B cell (primary cell): ENCODE measurements around the gene USH1C. TPM values are rescaled to one million over a fixed set of nuclear protein-coding genes. Genes with fewer than 3 reads are reported as not detected.

Source experiments
- ATAC-seq: fragments of 200-7000 bp; cut with Tn5 transposase; one replicate; pipeline ENCODE4 v1.10.0; 2021; ENCODE audit warnings: low read depth, mild to moderate bottlenecking, moderate number of reproducible peaks, moderate library complexity
- CTCF ChIA-PET: fragments of 350-600 bp; sonication (Branson Sonifier 250); formaldehyde crosslinking; loops from one replicate; lab custom pipeline; 2021; ENCODE audit warnings: antibody characterized with exemption, inconsistent platforms; lab: Charles Lee
- POLR2A ChIA-PET: fragments of 350-600 bp; sonication (Branson Sonifier 250); formaldehyde crosslinking; loops from one replicate; lab custom pipeline; 2021; ENCODE audit warnings: antibody characterized with exemption; lab: Charles Lee
- DNase-seq: peaks from one replicate; pipeline ENCODE4 v3.0.0; 2013
- H2AFZ ChIP-seq: 2 replicates; pipeline ENCODE4 v1.6.1; 2012; ENCODE audit warnings: mild to moderate bottlenecking, low read depth, low read length; ENCODE audit not compliant: insufficient read depth, poor library complexity, severe bottlenecking
- H3K27ac ChIP-seq, 2 donors: 1 replicate in 1 of 2; 2 replicates in 1 of 2; pipeline ENCODE4 v1.5.1; 2012 to 2013; ENCODE audit warnings: low read length in 2 of 2, mild to moderate bottlenecking in 2 of 2, moderate library complexity in 1 of 2
- H3K27me3 ChIP-seq, 4 experiments: fragments of 200-600 bp in 1 of 4; sonication (generic) in 1 of 4; replicated peaks in 1 of 4; 1 replicate in 2 of 4; 2 replicates in 2 of 4; pipeline versions ENCODE4 v1.6.1 to v1.7.0; 2013 to 2016; ENCODE audit warnings: low read length in 3 of 4, mild to moderate bottlenecking in 2 of 4, mixed read lengths in 1 of 4, moderate library complexity in 1 of 4; ENCODE audit not compliant: insufficient read depth in 4 of 4, control insufficient read depth in 3 of 4; ENCODE audit errors: control extremely low read depth in 1 of 4
- H3K36me3 ChIP-seq, 2 experiments: replicated peaks in 1 of 2; 1 replicate in 1 of 2; 2 replicates in 1 of 2; pipeline versions ENCODE4 v1.6.1 to v1.7.1; 2013; ENCODE audit warnings: low read length in 1 of 2; ENCODE audit not compliant: insufficient read depth in 2 of 2, control insufficient read depth in 1 of 2; ENCODE audit errors: control extremely low read depth in 1 of 2, extremely low read depth in 1 of 2
- H3K4me1 ChIP-seq, 2 donors: fragments of 200-600 bp in 1 of 2; sonication (generic) in 1 of 2; 1 replicate in 1 of 2; 2 replicates in 1 of 2; pipeline versions ENCODE4 v1.5.1 to v1.6.1; 2013 to 2017; ENCODE audit warnings: low read length in 2 of 2; ENCODE audit not compliant: control insufficient read depth in 2 of 2, insufficient read depth in 2 of 2
- H3K4me2 ChIP-seq: replicated peaks from 2 replicates; pipeline ENCODE3; 2012; ENCODE audit warnings: mild to moderate bottlenecking, low read depth, low read length; ENCODE audit not compliant: poor library complexity, severe bottlenecking
- H3K4me3 ChIP-seq, 5 experiments: fragments of 200-600 bp in 1 of 5; sonication (generic) in 1 of 5; 1 replicate in 3 of 5; 2 replicates in 2 of 5; pipeline versions ENCODE4 v1.5.1 to v1.7.0; 2011 to 2016; ENCODE audit warnings: low read length in 4 of 5, mild to moderate bottlenecking in 4 of 5, low read depth in 2 of 5, control low read depth in 1 of 5, moderate library complexity in 1 of 5; ENCODE audit not compliant: insufficient read depth in 1 of 5; ENCODE audit errors: control extremely low read depth in 1 of 5, extremely low read depth in 1 of 5
- H3K79me2 ChIP-seq: fragments of 200-600 bp; sonication (generic); one replicate; pipeline ENCODE4 v1.6.0; 2016; ENCODE audit warnings: low read length; ENCODE audit not compliant: control insufficient read depth, insufficient read depth
- H3K9ac ChIP-seq: fragments of 200-600 bp; sonication (generic); 2 replicates; pipeline ENCODE4 v1.6.1; 2017; ENCODE audit warnings: mild to moderate bottlenecking, low read length, moderate library complexity
- H3K9me3 ChIP-seq, 3 donors: one replicate each; pipeline versions ENCODE4 v1.6.1 to v1.7.1; 2013; ENCODE audit warnings: low read length in 2 of 3; ENCODE audit not compliant: control insufficient read depth in 2 of 3, insufficient read depth in 1 of 3; ENCODE audit errors: control extremely low read depth in 1 of 3
- H4K20me1 ChIP-seq: 2 replicates; pipeline ENCODE4 v1.6.0; 2012; ENCODE audit warnings: mild to moderate bottlenecking, low read length; ENCODE audit not compliant: insufficient read depth, control insufficient read depth, poor library complexity, severe bottlenecking
- H3K27ac Mint-ChIP-seq: one replicate; pipeline ENCODE4 v1.8.0; 2021; ENCODE audit warnings: mixed read lengths
- H3K27me3 Mint-ChIP-seq: one replicate; pipeline ENCODE4 v1.8.0; 2021; ENCODE audit warnings: mixed read lengths
- H3K4me1 Mint-ChIP-seq: one replicate; pipeline ENCODE4 v1.8.0; 2021; ENCODE audit warnings: mixed read lengths
- H3K4me3 Mint-ChIP-seq: one replicate; pipeline ENCODE4 v1.8.0; 2021; ENCODE audit warnings: mixed read lengths
- H3K9me3 Mint-ChIP-seq: one replicate; pipeline ENCODE4 v1.8.0; 2022; ENCODE audit warnings: mixed read lengths; ENCODE audit not compliant: insufficient read depth
- EZH2 ChIP-seq: IDR thresholded peaks from 2 replicates; pipeline ENCODE4 v1.6.1; 2012; ENCODE audit warnings: borderline replicate concordance, low read depth, mild to moderate bottlenecking, moderate library complexity, low read length; ENCODE audit not compliant: insufficient read depth, poor library complexity, severe bottlenecking
- WGBS: methylation state at CpG from one replicate; pipeline ENCODE4 v1.1.5; 2013; ENCODE audit warnings: missing lambda C conversion rate; ENCODE audit not compliant: insufficient coverage; 5-methylcytosine and 5-hydroxymethylcytosine counted together
- intact Hi-C: fragments of 100-400 bp; cut with micrococcal nuclease; formaldehyde crosslinking; loops from one replicate; pipeline ENCODE4 v1.10.0; 2022
- polyA plus RNA-seq: library from polyadenylated mRNA; depleted of rRNA; stranded (reverse); fragments of >200 nt; gene quantifications from 2 replicates; pipeline ENCODE4 v1.2.3, GENCODE V29; 2012
- total RNA-seq, 2 donors: library from RNA; stranded (reverse); fragments of 120-200 nt in 1 of 2; gene quantifications; 1 replicate in 1 of 2; 2 replicates in 1 of 2; pipeline versions ENCODE4 v1.2.3 to v1.2.4, GENCODE V29; 2013 to 2022
- TF ChIP-seq, protein P1 (sequence below): fragments of 200-600 bp; IDR thresholded peaks from one replicate; pipeline ENCODE4 v1.8.0; 2022; ENCODE audit warnings: antibody characterized with exemption, mild to moderate bottlenecking

USH1C gene
- total and polyA plus RNA-seq, 2 donors (not counting 1 experiment from before 2014, with no cell fraction given), result not detected

DNA sequence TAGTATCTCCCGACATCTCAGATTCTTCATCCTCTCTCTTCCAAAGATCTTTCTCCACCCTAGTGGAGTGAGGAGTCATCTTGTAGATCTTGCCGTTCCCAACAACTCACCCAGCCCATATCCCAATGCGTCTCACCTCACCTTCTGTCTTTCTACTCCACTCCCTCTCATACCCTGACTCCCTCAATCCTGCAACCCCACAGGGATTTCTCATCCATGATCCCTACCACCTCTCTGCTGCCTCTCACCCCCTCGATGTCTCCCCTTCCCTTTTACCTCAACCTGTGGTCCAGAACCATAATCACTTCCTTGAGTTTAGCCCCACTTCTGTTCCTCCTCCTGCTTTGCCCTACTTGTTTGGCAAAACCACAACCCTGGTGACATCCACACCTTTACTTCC, 44.5 kb upstream of the USH1C start:
- Histone ChIP-seq H2AFZ (no peak overlapping the region), H3K36me3 (no peaks in the 10 kb centered on the region), H3K9me3 (peaks cover 0 to 4% (median 0%) of the 10 kb centered on the region in 3 donors), H3K9ac (no peak overlapping the region), H3K4me1 (no peaks in the 10 kb centered on the region), H3K4me2 (no peak overlapping the region), H3K79me2 (no peaks in the 10 kb centered on the region), H3K4me3 (no peak overlapping the region), H4K20me1 (no peaks in the 10 kb centered on the region), H3K27ac (no peak overlapping the region), H3K27me3 (no peaks in the 10 kb centered on the region)
- H3K4me1 Mint-ChIP-seq, result no peaks in the 10 kb centered on the region
- H3K27ac Mint-ChIP-seq, result no peak overlapping the region
- 89% methylated on average over 3 of the region's 4 CpGs for WGBS
- no peak overlapping the region for H3K4me3 Mint-ChIP-seq
- H3K9me3 Mint-ChIP-seq, result no peaks in the 10 kb centered on the region
- no peak for DNase-seq
- CTCF ChIA-PET, result interaction anchor here (1.0 kb wide), 1 partner anchor 11 kb away, joined by 7 read pairs; no protein-coding TSS in a partner anchor
- intact Hi-C loops, result no loop called here
- TF ChIP-seq, protein P1, sequence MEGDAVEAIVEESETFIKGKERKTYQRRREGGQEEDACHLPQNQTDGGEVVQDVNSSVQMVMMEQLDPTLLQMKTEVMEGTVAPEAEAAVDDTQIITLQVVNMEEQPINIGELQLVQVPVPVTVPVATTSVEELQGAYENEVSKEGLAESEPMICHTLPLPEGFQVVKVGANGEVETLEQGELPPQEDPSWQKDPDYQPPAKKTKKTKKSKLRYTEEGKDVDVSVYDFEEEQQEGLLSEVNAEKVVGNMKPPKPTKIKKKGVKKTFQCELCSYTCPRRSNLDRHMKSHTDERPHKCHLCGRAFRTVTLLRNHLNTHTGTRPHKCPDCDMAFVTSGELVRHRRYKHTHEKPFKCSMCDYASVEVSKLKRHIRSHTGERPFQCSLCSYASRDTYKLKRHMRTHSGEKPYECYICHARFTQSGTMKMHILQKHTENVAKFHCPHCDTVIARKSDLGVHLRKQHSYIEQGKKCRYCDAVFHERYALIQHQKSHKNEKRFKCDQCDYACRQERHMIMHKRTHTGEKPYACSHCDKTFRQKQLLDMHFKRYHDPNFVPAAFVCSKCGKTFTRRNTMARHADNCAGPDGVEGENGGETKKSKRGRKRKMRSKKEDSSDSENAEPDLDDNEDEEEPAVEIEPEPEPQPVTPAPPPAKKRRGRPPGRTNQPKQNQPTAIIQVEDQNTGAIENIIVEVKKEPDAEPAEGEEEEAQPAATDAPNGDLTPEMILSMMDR, result no peak
- no peak for TF ChIP-seq EZH2
- no peaks in the 10 kb centered on the region for H3K27me3 Mint-ChIP-seq
- ATAC-seq, result no peak
- POLR2A ChIA-PET, result no interaction called here

DNA sequence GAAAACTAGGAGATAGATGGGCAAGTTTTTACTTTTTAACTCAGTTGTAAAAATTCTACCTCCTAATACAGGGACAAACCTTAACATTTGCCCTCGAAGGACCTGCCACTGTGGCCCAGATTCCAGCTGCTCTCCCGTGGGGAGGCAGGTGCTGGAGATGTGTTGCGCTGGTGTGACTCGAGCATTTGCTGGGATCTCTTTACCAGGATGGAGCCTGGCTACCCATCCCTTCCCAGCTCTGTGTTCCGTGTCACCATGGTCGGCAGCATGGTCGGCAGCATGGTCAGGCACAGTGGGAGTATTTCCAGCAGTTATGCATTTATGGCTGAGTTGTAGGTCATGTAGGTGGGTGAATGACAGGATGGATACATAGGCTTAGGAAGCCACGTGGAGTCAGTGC, 44.0 kb upstream of the USH1C start:
- POLR2A ChIA-PET, result no interaction called here
- ATAC-seq (no peak), DNase-seq (no peak)
- CTCF ChIA-PET, result interaction anchor here (1.0 kb wide), 1 partner anchor 11 kb away, joined by 3 read pairs; no protein-coding TSS in a partner anchor
- no peaks in the 10 kb centered on the region for H3K4me1 ChIP-seq
- H3K9ac ChIP-seq, result no peak overlapping the region
- TF ChIP-seq, protein P1, result no peak
- TF ChIP-seq EZH2, result no peak
- H3K27ac ChIP-seq, result no peak overlapping the region
- Mint-ChIP-seq H3K27ac (no peak overlapping the region), H3K9me3 (no peaks in the 10 kb centered on the region), H3K4me1 (no peaks in the 10 kb centered on the region), H3K4me3 (no peak overlapping the region), H3K27me3 (no peaks in the 10 kb centered on the region)
- H3K36me3 ChIP-seq, result no peaks in the 10 kb centered on the region
- no peak overlapping the region for H3K4me3 ChIP-seq
- no peaks in the 10 kb centered on the region for H4K20me1 ChIP-seq
- WGBS, result 94% methylated on average over 7 of the region's 8 CpGs
- no peaks in the 10 kb centered on the region for H3K27me3 ChIP-seq
- intact Hi-C loops, result no loop called here
- H3K9me3 ChIP-seq, result no peaks in the 10 kb centered on the region
- no peak overlapping the region for H3K4me2 ChIP-seq
- no peak overlapping the region for H2AFZ ChIP-seq
- no peaks in the 10 kb centered on the region for H3K79me2 ChIP-seq
